GM12892 (cell line): ENCODE measurements around the gene ANKRD49.

ENCODE experiments used
- DNase-seq: peaks from one replicate; pipeline ENCODE4 v3.0.0; 2011; ENCODE audit not compliant: insufficient read length
- FAIRE-seq: peaks from 2 replicates; lab custom pipeline; 2011; peaks lifted over from hg19 to GRCh38; lab: Jason Lieb, UNC
- POLR2A ChIP-seq: IDR thresholded peaks from 2 replicates; pipeline ENCODE4 v1.6.1; 2011; ENCODE audit warnings: low read depth, low read length, control low read depth
- POLR2AphosphoS5 ChIP-seq: IDR thresholded peaks from 2 replicates; pipeline ENCODE4 v1.6.1; 2011; ENCODE audit warnings: low read depth, low read length, control low read depth
- TAF1 ChIP-seq: IDR thresholded peaks from 2 replicates; pipeline ENCODE4 v1.6.1; 2011; ENCODE audit warnings: low read depth, mild to moderate bottlenecking, control low read depth, low read length, borderline replicate concordance

ANKRD49 gene

DNA sequence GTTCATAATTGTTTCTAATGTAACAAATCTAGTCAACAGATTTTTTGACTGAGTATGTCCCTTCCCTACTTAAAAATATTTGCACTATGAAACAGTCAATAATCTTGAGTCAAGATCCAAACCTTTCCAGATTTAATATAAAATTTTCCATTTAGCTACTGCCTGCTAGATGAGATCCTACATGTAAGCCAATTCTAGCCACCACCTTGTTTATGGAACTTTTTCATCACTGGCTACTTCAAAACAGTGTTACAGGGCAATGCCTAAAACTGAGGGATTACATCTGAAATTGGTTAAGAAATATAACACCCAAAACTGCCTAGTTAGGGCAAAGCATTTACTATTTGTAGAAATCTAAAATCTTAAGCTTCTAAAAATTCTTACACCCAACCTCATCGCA is 39.4 kb downstream of the ANKRD49 start:
- no peak for FAIRE-seq
- TF ChIP-seq POLR2A, result no peak
- no peak for TF ChIP-seq POLR2AphosphoS5
- no peak for TF ChIP-seq TAF1
- no peak for DNase-seq

GRCh38 chr11:94533696-94534630 is 40.2 kb downstream of the ANKRD49 start:
- no peak for TF ChIP-seq POLR2A
- no peak for TF ChIP-seq TAF1
- TF ChIP-seq POLR2AphosphoS5, result no peak
- DNase-seq (no peak), FAIRE-seq (no peak)

GRCh38 chr11:94536386-94536785 is 42.6 kb downstream of the ANKRD49 start:
- no peak for FAIRE-seq
- no peak for TF ChIP-seq POLR2AphosphoS5
- no peak for DNase-seq

GRCh38 chr11:94537031-94537600 is 43.3 kb downstream of the ANKRD49 start:
- no peak for DNase-seq
- TF ChIP-seq POLR2A, result no peak
- TF ChIP-seq POLR2AphosphoS5, result no peak
- no peak for TF ChIP-seq TAF1
- FAIRE-seq, result peak; percentile 5

DNA sequence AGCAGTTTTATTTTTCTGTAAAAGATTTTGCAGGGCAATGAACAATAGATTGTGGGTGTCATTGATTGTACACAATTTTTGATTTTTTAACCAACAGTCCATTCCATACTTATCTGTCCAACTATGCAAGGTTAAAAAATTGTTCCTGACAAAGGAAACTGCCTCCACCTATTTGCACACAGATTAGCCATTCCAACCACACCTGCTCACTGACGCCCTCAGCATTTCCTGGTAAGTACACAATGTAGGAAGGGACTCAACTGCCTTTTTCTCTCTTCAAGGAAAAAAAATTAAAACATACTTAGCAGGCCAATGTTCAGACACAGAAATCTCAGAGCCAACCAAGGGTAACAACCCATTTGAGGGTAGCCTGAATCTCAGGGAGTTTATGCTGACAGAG is 45.6 kb downstream of the ANKRD49 start:
- FAIRE-seq (no peak), DNase-seq (no peak)
- no peak for TF ChIP-seq POLR2AphosphoS5
- no peak for TF ChIP-seq TAF1
- no peak for TF ChIP-seq POLR2A

GRCh38 chr11:94543695-94544645 is 50.2 kb downstream of the ANKRD49 start, which contains the start of gene FUT4:
FUT4 (plus strand) TSS chr11:94543921; CDS start chr11:94544134, 213 bp downstream.
- no peak for TF ChIP-seq POLR2AphosphoS5
- peak; percentile 51; the same call in 1 of the 2 replicates for TF ChIP-seq POLR2A
- no peak for TF ChIP-seq TAF1
- DNase-seq (peak; percentile 62), FAIRE-seq (peak; percentile 92)

DNA sequence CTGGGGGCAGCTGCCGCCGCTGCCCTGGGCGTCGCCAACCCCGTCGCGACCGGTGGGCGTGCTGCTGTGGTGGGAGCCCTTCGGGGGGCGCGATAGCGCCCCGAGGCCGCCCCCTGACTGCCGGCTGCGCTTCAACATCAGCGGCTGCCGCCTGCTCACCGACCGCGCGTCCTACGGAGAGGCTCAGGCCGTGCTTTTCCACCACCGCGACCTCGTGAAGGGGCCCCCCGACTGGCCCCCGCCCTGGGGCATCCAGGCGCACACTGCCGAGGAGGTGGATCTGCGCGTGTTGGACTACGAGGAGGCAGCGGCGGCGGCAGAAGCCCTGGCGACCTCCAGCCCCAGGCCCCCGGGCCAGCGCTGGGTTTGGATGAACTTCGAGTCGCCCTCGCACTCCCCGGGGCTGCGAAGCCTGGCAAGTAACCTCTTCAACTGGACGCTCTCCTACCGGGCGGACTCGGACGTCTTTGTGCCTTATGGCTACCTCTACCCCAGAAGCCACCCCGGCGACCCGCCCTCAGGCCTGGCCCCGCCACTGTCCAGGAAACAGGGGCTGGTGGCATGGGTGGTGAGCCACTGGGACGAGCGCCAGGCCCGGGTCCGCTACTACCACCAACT is 51.0 kb downstream of the ANKRD49 start:
- DNase-seq (no peak), FAIRE-seq (no peak)
- TF ChIP-seq POLR2A, result no peak
- TF ChIP-seq TAF1, result no peak
- no peak for TF ChIP-seq POLR2AphosphoS5

GRCh38 chr11:94545264-94546161 is 51.7 kb downstream of the ANKRD49 start:
- FAIRE-seq (no peak), DNase-seq (no peak)
- no peak for TF ChIP-seq POLR2A
- no peak for TF ChIP-seq TAF1
- no peak for TF ChIP-seq POLR2AphosphoS5

DNA sequence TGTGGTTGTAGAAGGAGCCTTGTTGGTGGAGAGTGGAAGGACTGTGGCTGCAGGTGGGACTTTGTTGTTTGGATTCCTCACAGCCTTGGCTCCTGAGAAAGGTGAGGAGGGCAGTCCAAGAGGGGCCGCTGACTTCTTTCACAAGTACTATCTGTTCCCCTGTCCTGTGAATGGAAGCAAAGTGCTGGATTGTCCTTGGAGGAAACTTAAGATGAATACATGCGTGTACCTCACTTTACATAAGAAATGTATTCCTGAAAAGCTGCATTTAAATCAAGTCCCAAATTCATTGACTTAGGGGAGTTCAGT is 52.3 kb downstream of the ANKRD49 start:
- TF ChIP-seq TAF1 (no peak), POLR2AphosphoS5 (no peak), POLR2A (no peak)
- no peak for DNase-seq
- FAIRE-seq, result no peak

GRCh38 chr11:94546886-94547285 is 53.1 kb downstream of the ANKRD49 start:
- TF ChIP-seq TAF1, result no peak
- no peak for TF ChIP-seq POLR2A
- no peak for TF ChIP-seq POLR2AphosphoS5
- FAIRE-seq, result peak; percentile 50
- DNase-seq, result no peak
